ENCODE measurements around the gene SDK1. TPM values are rescaled to one million over a fixed set of nuclear protein-coding genes. Genes with fewer than 3 reads are reported as not detected.

The SDK1 gene
- total RNA-seq, 6 experiments from 2014 or later, result not detected

- no peaks in the 10 kb centered on the region; the same call in 1 of the 2 replicates for H3K36me3 Mint-ChIP-seq (ENCODE audit: low read depth)
- peaks cover 53% of the 10 kb centered on the region for H3K9me3 Mint-ChIP-seq
- no peak overlapping the region for H3K4me3 Mint-ChIP-seq
- no peak for TF ChIP-seq CTCF (IDR thresholded peaks at IDR 0.05)
- no peak overlapping the region for H3K27ac Mint-ChIP-seq
- no peak for DNase-seq
- H3K4me1 Mint-ChIP-seq (ENCODE audit: low read depth), result no peaks in the 10 kb centered on the region
- no peaks in the 10 kb centered on the region for H3K27me3 Mint-ChIP-seq (ENCODE audit: insufficient read depth)
Observed at GRCh38 chr7:4024133-4024532, 723.1 kb downstream of the SDK1 start.

- H3K4me3 Mint-ChIP-seq, result no peak overlapping the region
- no peak for DNase-seq
- no peaks in the 10 kb centered on the region for H3K4me1 Mint-ChIP-seq (ENCODE audit: low read depth)
- no peak overlapping the region for H3K27ac Mint-ChIP-seq
- H3K9me3 Mint-ChIP-seq, result peaks cover 50% of the 10 kb centered on the region
- no peaks in the 10 kb centered on the region; the same call in 1 of the 2 replicates for H3K36me3 Mint-ChIP-seq (ENCODE audit: low read depth)
- TF ChIP-seq CTCF (IDR thresholded peaks at IDR 0.05), result no peak
- no peaks in the 10 kb centered on the region for H3K27me3 Mint-ChIP-seq (ENCODE audit: insufficient read depth)
Observed at GRCh38 chr7:4024806-4025205, 723.8 kb downstream of the SDK1 start.

- Mint-ChIP-seq H3K27ac (no peak overlapping the region), H3K36me3 (ENCODE audit: low read depth) (no peaks in the 10 kb centered on the region; the same call in 1 of the 2 replicates), H3K27me3 (ENCODE audit: insufficient read depth) (no peaks in the 10 kb centered on the region), H3K4me3 (no peak overlapping the region), H3K4me1 (ENCODE audit: low read depth) (no peaks in the 10 kb centered on the region), H3K9me3 (peaks cover 46% of the 10 kb centered on the region)
- DNase-seq, result no peak
- no peak for TF ChIP-seq CTCF (IDR thresholded peaks at IDR 0.05)
Observed at GRCh38 chr7:4025210-4025609, 724.2 kb downstream of the SDK1 start.

- H3K4me1 Mint-ChIP-seq (ENCODE audit: low read depth), result no peaks in the 10 kb centered on the region
- H3K27me3 Mint-ChIP-seq (ENCODE audit: insufficient read depth), result no peaks in the 10 kb centered on the region
- TF ChIP-seq CTCF (IDR thresholded peaks at IDR 0.05), result no peak
- H3K4me3 Mint-ChIP-seq, result no peak overlapping the region
- DNase-seq, result no peak
- H3K27ac Mint-ChIP-seq, result no peak overlapping the region
- H3K36me3 Mint-ChIP-seq (ENCODE audit: low read depth), result no peaks in the 10 kb centered on the region; the same call in 1 of the 2 replicates
- H3K9me3 Mint-ChIP-seq, result peaks cover 43% of the 10 kb centered on the region
Observed at GRCh38 chr7:4025694-4026615, 724.9 kb downstream of the SDK1 start.

GRCh38 chr7:4026941-4027486 is 726.0 kb downstream of the SDK1 start:
- TF ChIP-seq CTCF (IDR thresholded peaks at IDR 0.05), result no peak
- Mint-ChIP-seq H3K4me3 (no peak overlapping the region), H3K4me1 (ENCODE audit: low read depth) (no peaks in the 10 kb centered on the region), H3K27ac (no peak overlapping the region), H3K27me3 (ENCODE audit: insufficient read depth) (no peaks in the 10 kb centered on the region), H3K36me3 (ENCODE audit: low read depth) (no peaks in the 10 kb centered on the region; the same call in 1 of the 2 replicates), H3K9me3 (peaks cover 39% of the 10 kb centered on the region)
- DNase-seq, result no peak
